BJ (cell line): Measurements from ENCODE around the gene ANK2. TPM values are rescaled to one million over a fixed set of nuclear protein-coding genes. Genes with fewer than 3 reads are reported as not detected.

ENCODE experiments used
- CTCF ChIA-PET: fragments of 350-600 bp; formaldehyde crosslinking; extraction: SDS; loops from one replicate; lab custom pipeline; 2021; ENCODE audit warnings: antibody characterized with exemption, inconsistent platforms; lab: Yijun Ruan, JAX
- POLR2A ChIA-PET: fragments of 300-600 bp; sonication (Branson Sonifier 250); formaldehyde crosslinking; extraction: SDS; loops from one replicate; lab custom pipeline; 2021; ENCODE audit warnings: antibody characterized with exemption; lab: Charles Lee
- DNase-seq: peaks from one replicate; pipeline ENCODE4 v3.0.0-alpha.2; 2011; ENCODE audit warnings: low read depth
- H3K27me3 ChIP-seq: 2 replicates; pipeline ENCODE4 v1.6.0; 2011; ENCODE audit warnings: low read length; ENCODE audit not compliant: control insufficient read depth, insufficient read depth
- H3K36me3 ChIP-seq: 2 replicates; pipeline ENCODE4 v1.5.1; 2011; ENCODE audit warnings: low read length; ENCODE audit not compliant: control insufficient read depth, insufficient read depth
- H3K4me3 ChIP-seq: 2 replicates; pipeline ENCODE4 v1.5.1; 2011; ENCODE audit warnings: low read depth, mild to moderate bottlenecking, control low read depth, low read length
- CTCF ChIP-seq: IDR thresholded peaks from 2 replicates; pipeline ENCODE4 v1.5.1; 2011; ENCODE audit warnings: low read depth, mild to moderate bottlenecking, control low read depth, inconsistent platforms, low read length, moderate library complexity; ENCODE audit not compliant: insufficient read depth
- polyA plus RNA-seq: library from polyadenylated mRNA; depleted of rRNA; stranded (reverse); fragments of >200 nt; gene quantifications from 2 replicates; pipeline ENCODE4 v1.2.3, GENCODE V29; 2011

The ANK2 gene
- polyA plus RNA-seq, 1 experiment, result 2.3 TPM

GRCh38 chr4:113312529-113312928, 263.1 kb downstream of the ANK2 start:
- POLR2A ChIA-PET, result no interaction called here
- H3K36me3 ChIP-seq, result no peaks in the 10 kb centered on the region
- DNase-seq, result no peak
- TF ChIP-seq CTCF, result no peak
- no peak overlapping the region for H3K4me3 ChIP-seq
- H3K27me3 ChIP-seq, result no peaks in the 10 kb centered on the region
- CTCF ChIA-PET, result no interaction called here

DNA sequence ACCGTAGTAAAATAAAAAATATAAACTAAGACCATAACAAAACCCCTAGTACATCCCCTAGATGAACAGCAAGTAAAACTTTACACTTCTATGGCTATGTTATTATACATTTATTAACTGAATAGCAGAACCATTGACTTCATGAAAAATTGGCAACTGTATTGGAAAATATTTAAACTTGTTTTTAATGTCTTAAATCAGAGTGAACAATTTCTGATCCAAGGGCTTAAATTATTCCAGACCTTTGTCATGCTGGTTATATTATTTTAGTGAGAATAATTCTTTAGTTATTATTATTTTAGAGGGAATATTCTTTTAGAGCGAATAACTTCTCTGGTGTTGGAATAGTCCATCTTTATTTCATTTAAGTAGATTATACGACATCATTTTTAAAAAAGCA, 265.0 kb downstream of the ANK2 start:
- POLR2A ChIA-PET, result no interaction called here
- Histone ChIP-seq H3K27me3 (no peaks in the 10 kb centered on the region), H3K4me3 (no peak overlapping the region), H3K36me3 (no peaks in the 10 kb centered on the region)
- CTCF ChIA-PET, result no interaction called here
- no peak for DNase-seq
- TF ChIP-seq CTCF, result no peak

DNA sequence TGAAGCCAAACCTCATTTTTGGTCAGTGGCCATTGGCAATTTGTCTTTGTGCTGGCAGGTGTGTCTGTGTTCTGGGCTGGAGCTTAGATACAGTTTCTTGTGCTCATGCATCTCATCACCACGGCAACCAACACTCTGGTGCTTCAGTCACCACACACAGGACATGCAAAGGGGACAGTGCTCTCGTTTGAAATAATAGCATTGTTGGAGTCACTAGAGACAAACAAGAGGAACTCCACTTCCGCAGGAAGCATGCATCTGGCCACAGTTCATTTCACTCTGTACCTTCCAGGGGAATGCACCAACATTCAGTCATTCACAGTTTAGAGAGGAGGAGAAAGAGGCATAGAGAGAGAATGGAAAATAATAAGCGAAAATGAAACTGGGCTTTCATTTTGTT, 267.4 kb downstream of the ANK2 start:
- no peak for DNase-seq
- TF ChIP-seq CTCF, result no peak
- no peaks in the 10 kb centered on the region for H3K27me3 ChIP-seq
- no peaks in the 10 kb centered on the region for H3K36me3 ChIP-seq
- CTCF ChIA-PET, result no interaction called here
- no peak overlapping the region for H3K4me3 ChIP-seq
- POLR2A ChIA-PET, result no interaction called here

- Histone ChIP-seq H3K27me3 (no peaks in the 10 kb centered on the region), H3K36me3 (no peaks in the 10 kb centered on the region), H3K4me3 (no peak overlapping the region)
- ChIA-PET CTCF (no interaction called here), POLR2A (no interaction called here)
- no peak for TF ChIP-seq CTCF
- no peak for DNase-seq
These were observed 268.1 kb downstream of the ANK2 start for GRCh38 chr4:113317523-113317922.

DNA sequence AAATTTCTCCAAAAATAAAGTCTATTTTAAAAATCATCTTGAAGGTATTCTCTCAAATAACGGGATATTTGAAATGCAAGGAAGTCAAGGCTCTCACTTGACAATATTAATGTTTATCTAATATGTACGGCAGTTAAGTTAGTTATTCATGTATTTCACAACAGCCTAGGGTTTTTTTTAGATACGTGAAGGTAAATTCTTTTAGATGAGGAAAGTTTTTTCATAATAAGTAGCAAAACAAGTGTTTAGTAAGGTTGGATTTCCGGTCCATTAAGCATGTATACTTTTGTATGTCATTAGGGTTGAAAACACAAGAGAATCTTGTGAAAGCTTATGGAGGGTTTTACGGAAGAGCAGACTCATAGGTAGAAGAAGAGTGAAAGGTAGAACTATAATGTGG, 273.3 kb downstream of the ANK2 start:
- no peak for DNase-seq
- TF ChIP-seq CTCF, result no peak
- POLR2A ChIA-PET, result no interaction called here

More for the DNA sequence above, 273.3 kb downstream of the ANK2 start:
- Histone ChIP-seq H3K4me3 (no peak overlapping the region), H3K36me3 (no peaks in the 10 kb centered on the region), H3K27me3 (no peaks in the 10 kb centered on the region)
- CTCF ChIA-PET, result no interaction called here
